Panc1 (cell line): ENCODE measurements around the gene CACNA1A. TPM values are rescaled to one million over a fixed set of nuclear protein-coding genes. Genes with fewer than 3 reads are reported as not detected.

Source experiments
- ATAC-seq: fragments of 200-7000 bp; cut with Tn5 transposase; 2 replicates; pipeline ENCODE4 v1.9.1; 2020; ENCODE audit warnings: mild to moderate bottlenecking, moderate library complexity
- BruUV-seq: library from RNA; stranded (reverse); fragments of 400-500 nt; replicated peaks from 2 replicates; lab custom pipeline; 2021; lab: Mats Ljungman, UMichigan
- CTCF ChIA-PET: fragments of 300-600 bp; sonication (Branson Sonifier 250); formaldehyde crosslinking; loops from one replicate; lab custom pipeline; 2022; ENCODE audit warnings: antibody characterized with exemption; lab: Charles Lee
- POLR2A ChIA-PET: fragments of 300-600 bp; sonication (Branson Sonifier 250); formaldehyde crosslinking; loops from one replicate; lab custom pipeline; 2022; ENCODE audit warnings: antibody characterized with exemption; lab: Charles Lee
- DNase-seq: peaks from one replicate; pipeline ENCODE4 v3.0.0-alpha.2; 2010; ENCODE audit warnings: low read depth, low spot score
- H3K27ac ChIP-seq: 2 replicates; pipeline ENCODE4 v1.5.1; 2011; ENCODE audit warnings: mild to moderate bottlenecking, low read length, inconsistent platforms
- H3K27me3 ChIP-seq: fragments of 200-500 bp; sonication (Bioruptor generic); 2 replicates; pipeline ENCODE4 v1.6.0; 2014; ENCODE audit warnings: low read length, inconsistent platforms; ENCODE audit not compliant: control insufficient read depth, insufficient read depth
- H3K36me3 ChIP-seq: fragments of 200-500 bp; sonication (Bioruptor generic); 2 replicates; pipeline ENCODE4 v1.5.1; 2014; ENCODE audit warnings: inconsistent platforms, mild to moderate bottlenecking, low read length, moderate library complexity; ENCODE audit not compliant: control insufficient read depth, insufficient read depth
- H3K4me1 ChIP-seq: 2 replicates; pipeline ENCODE4 v1.5.1; 2011; ENCODE audit warnings: inconsistent platforms, mild to moderate bottlenecking, low read length, moderate library complexity; ENCODE audit not compliant: control insufficient read depth, insufficient read depth
- H3K4me3 ChIP-seq, 2 experiments: 2 replicates each; pipeline ENCODE4 v1.5.1; 2011 to 2012; ENCODE audit warnings: low read depth in 2 of 2, low read length in 2 of 2, mild to moderate bottlenecking in 2 of 2, inconsistent platforms in 1 of 2, moderate library complexity in 1 of 2
- H3K9me3 ChIP-seq: fragments of 200-500 bp; sonication (Bioruptor generic); 2 replicates; pipeline ENCODE4 v1.5.1; 2014; ENCODE audit warnings: low read depth, mild to moderate bottlenecking, inconsistent platforms, low read length, moderate library complexity; ENCODE audit not compliant: control insufficient read depth, insufficient read depth
- CTCF ChIP-seq: fragments of 450-650 bp; IDR thresholded peaks from 2 replicates; pipeline ENCODE4 v1.5.1; 2017; ENCODE audit warnings: mild to moderate bottlenecking
- POLR2AphosphoS5 ChIP-seq: IDR thresholded peaks from 2 replicates; pipeline ENCODE4 v1.6.1; 2012; ENCODE audit warnings: mild to moderate bottlenecking, low read depth, low read length, moderate library complexity
- REST ChIP-seq, 2 experiments: IDR thresholded peaks; 2 replicates each; pipeline ENCODE4 v1.6.1; 2011 to 2012; ENCODE audit warnings: low read depth in 2 of 2, control low read depth in 1 of 2, low read length in 1 of 2, mild to moderate bottlenecking in 1 of 2, moderate library complexity in 1 of 2; ENCODE audit not compliant: insufficient read depth in 1 of 2
- SIN3A ChIP-seq: IDR thresholded peaks from 2 replicates; pipeline ENCODE4 v1.6.1; 2012; ENCODE audit warnings: low read depth, mild to moderate bottlenecking, low read length, moderate library complexity, borderline replicate concordance; ENCODE audit not compliant: insufficient read depth
- TCF7L2 ChIP-seq: IDR thresholded peaks from 2 replicates; pipeline ENCODE4 v1.6.1; 2011; ENCODE audit warnings: mild to moderate bottlenecking, low read depth, low read length, inconsistent platforms
- in situ Hi-C: cut with HindIII; loops from 2 replicates; pipeline ENCODE4 v1.10.0; 2016; ENCODE audit warnings: low sequenced_read_pairs, low pct_unique_long_range_greater_than_20kb
- intact Hi-C: fragments of 100-400 bp; cut with micrococcal nuclease; formaldehyde crosslinking; loops from one replicate; pipeline ENCODE4 v1.10.0; 2022; ENCODE audit not compliant: unreplicated experiment
- total RNA-seq: library from RNA; stranded (reverse); gene quantifications from one replicate; pipeline ENCODE4 v1.2.1, GENCODE V29; 2021; ENCODE audit not compliant: unreplicated experiment

Gene CACNA1A
- total RNA-seq, 1 experiment from 2014 or later: 0.51 TPM

GRCh38 chr19:13373599-13373998 lies 132.7 kb downstream of the CACNA1A start:
- ATAC-seq: no peak
- Histone ChIP-seq H3K4me1 (no peaks in the 10 kb centered on the region), H3K9me3 (no peaks in the 10 kb centered on the region), H3K27ac (no peak overlapping the region), H3K36me3 (no peaks in the 10 kb centered on the region), H3K27me3 (no peaks in the 10 kb centered on the region), H3K4me3 (no peak overlapping the region)
- ChIA-PET POLR2A (no interaction called here), CTCF (no interaction called here)
- TF ChIP-seq CTCF (no peak), SIN3A (no peak), POLR2AphosphoS5 (no peak), REST (IDR thresholded peaks at IDR 0.05; ENCODE audit: insufficient read depth in 1 of 2, low read depth in 2 of 2, low read length in 1 of 2) (no peak)
- intact Hi-C loops (no loop called here), in situ Hi-C loops (no loop called here)
- BruUV-seq: no TSS peak
- DNase-seq: no peak

- ChIA-PET CTCF (interaction anchor here (1.2 kb wide), 1 partner anchor 204 kb away, joined by 7 read pairs; no protein-coding TSS in a partner anchor), POLR2A (interaction anchor here (0.7 kb wide), 1 partner anchor 1045 kb away, joined by 3 read pairs; no protein-coding TSS in a partner anchor)
- no peak for TF ChIP-seq TCF7L2
- TF ChIP-seq CTCF: no peak
- TF ChIP-seq REST (IDR thresholded peaks at IDR 0.05; ENCODE audit: insufficient read depth in 1 of 2, low read depth in 2 of 2, low read length in 1 of 2): no peak
- no peak for TF ChIP-seq POLR2AphosphoS5
- no peak for TF ChIP-seq SIN3A
- Histone ChIP-seq H3K27me3 (no peaks in the 10 kb centered on the region), H3K36me3 (no peaks in the 10 kb centered on the region), H3K9me3 (no peaks in the 10 kb centered on the region), H3K27ac (no peak overlapping the region), H3K4me3 (no peak overlapping the region), H3K4me1 (no peaks in the 10 kb centered on the region)
- in situ Hi-C loops (no loop called here), intact Hi-C loops (no loop called here)
- DNase-seq: no peak
- BruUV-seq: no TSS peak
- no peak for ATAC-seq
Measured at GRCh38 chr19:13370948-13371347, 135.3 kb downstream of the CACNA1A start.
